GM12801 (cell line): ENCODE results near the gene CMIP.

Source experiments
- CTCF ChIP-seq: IDR thresholded peaks from one replicate; pipeline ENCODE4 v1.5.1; 2011; ENCODE audit warnings: control low read depth; ENCODE audit not compliant: insufficient read length; ENCODE audit errors: extremely low read depth

The CMIP gene

GRCh38 chr16:81664153-81664552 lies 219.5 kb downstream of the CMIP start:
- TF ChIP-seq CTCF = no peak

GRCh38 chr16:81665588-81665987 lies 221.0 kb downstream of the CMIP start:
- TF ChIP-seq CTCF = no peak

GRCh38 chr16:81666113-81666512 lies 221.5 kb downstream of the CMIP start:
- TF ChIP-seq CTCF = no peak

- TF ChIP-seq CTCF = no peak
These were observed 223.9 kb downstream of the CMIP start for GRCh38 chr16:81668243-81669097.

- no peak for TF ChIP-seq CTCF
These were observed 225.1 kb downstream of the CMIP start for GRCh38 chr16:81669473-81670350.

- no peak for TF ChIP-seq CTCF
These were observed 227.4 kb downstream of the CMIP start for GRCh38 chr16:81671738-81672597.
